HG03097 (cell line): ENCODE results near the gene CABP7.

Experiments
- ATAC-seq: cut with Tn5 transposase; IDR thresholded peaks from one replicate; pipeline ENCODE4 v1.9.1; 2021; ENCODE audit not compliant: unreplicated experiment, low FRiP score

Gene CABP7

DNA sequence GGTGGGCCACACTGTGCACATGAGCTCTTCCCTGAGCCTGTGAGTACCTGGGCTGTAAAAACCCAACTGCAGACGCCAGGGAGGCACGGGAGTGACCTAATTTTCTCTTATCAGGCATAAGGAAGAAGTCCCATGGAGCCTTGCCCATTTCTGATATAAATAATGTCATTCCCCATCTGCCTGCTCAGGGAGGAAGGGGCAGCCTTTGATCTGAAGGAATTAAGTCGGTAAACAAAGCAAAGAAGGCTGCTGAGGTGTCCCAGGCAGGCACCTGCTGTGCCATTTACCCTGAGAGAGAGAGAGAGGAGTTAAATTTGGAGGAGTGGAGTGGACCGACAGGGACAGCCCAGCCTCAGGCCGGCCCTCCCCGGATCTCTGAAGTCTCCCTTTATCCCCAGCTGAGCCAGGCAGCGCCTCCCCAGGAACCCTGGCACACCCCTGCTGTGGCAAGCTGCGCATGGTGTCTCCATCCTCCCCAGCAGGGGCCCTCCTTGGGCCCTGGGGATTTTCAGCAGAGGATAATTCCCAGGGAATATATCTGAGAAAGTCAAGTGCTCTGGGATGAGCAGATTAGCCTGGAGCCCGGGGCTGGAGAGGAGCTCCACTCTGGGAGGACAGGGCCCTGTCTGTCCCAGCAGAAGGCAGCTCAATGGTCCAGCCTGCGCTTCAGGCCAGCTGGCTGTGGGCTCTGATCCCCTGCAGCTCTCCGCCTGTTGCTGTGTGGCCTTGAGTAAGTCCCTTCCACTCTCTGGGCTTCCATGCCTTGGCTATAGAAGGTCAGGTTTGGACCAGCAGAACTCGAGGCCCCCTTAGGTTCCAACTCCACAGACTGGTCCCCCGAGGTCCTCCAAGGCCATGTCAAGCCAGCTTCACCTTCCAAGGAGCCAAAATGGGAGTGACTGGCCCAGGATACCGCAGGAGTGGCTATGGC is 17.5 kb upstream of the CABP7 start:
- no peak for ATAC-seq

- no peak for ATAC-seq
Observed at GRCh38 chr22:29702931-29703501, 16.8 kb upstream of the CABP7 start.

DNA sequence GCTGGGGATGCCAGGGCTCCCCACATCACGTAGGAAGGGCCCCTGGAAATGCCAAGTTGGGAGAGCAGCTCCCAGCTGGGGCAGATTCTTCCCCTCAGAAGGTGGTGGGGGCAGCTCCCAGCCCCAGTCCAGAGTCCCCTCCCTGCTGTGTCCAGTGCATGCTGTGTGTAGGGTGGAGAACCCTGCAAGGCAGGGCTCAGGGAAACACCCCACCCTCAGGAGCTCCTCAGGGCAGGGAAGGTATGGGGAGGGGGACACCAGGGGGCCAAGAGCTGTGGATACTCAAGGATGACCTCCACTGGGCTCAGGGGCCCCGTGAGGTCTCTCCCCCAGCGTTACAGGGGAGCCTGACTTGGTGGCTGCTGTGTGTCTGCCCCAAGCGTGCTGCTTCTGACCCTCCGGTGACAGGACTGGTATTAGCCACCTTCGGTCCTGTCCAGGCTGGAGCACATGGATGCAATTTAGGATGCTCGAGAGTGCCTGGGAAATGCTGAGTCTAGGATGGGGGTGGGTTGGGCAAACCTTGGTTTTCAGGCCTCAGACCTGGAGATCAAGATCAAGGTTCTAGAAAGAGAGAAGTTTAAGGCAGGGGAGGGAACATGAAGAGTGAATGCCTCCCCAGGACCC is 16.1 kb upstream of the CABP7 start:
- ATAC-seq, result no peak

DNA sequence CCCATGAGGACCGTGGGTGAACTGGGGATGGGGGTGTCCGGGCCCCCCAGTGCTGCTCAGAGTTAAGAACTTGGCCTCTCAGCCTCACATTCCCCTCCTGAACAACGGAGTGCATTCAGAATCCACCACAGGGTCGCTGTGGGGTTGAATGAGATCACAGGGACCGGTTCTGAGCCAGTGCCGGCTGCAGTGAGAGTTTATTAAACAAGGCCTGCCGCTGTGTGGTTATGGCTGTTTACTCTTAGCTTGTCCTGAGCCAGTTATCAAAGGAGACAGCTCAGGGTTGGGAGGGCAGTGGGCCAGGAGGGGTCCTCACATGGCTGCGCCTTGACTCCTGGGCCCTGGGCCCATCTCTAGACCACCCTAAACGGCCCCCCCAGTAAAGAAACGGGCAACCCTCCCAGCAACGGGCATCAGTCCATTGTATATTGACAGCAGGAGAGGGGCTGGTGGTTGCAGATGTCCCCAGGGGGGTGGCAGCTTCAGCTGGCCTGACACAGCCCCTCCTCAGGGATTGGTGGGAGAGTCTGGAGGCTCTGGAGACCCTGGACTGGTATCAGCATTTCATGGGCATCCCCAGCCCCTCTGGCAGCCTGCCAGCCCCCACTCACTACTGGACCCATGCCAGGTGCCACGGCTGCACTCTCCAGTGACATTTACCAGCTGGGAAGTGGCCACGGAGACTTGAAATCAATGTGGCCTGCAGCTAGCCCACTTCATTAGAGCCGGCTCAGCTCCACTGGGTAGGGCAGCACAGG is 15.1 kb upstream of the CABP7 start:
- ATAC-seq, result no peak

GRCh38 chr22:29705651-29706050 is 14.2 kb upstream of the CABP7 start:
- ATAC-seq, result no peak

- no peak for ATAC-seq
Observed at GRCh38 chr22:29706486-29706885, 13.3 kb upstream of the CABP7 start.

GRCh38 chr22:29707010-29707409 is 12.8 kb upstream of the CABP7 start:
- no peak for ATAC-seq

- ATAC-seq, result no peak
Observed at GRCh38 chr22:29707471-29707870, 12.3 kb upstream of the CABP7 start.

DNA sequence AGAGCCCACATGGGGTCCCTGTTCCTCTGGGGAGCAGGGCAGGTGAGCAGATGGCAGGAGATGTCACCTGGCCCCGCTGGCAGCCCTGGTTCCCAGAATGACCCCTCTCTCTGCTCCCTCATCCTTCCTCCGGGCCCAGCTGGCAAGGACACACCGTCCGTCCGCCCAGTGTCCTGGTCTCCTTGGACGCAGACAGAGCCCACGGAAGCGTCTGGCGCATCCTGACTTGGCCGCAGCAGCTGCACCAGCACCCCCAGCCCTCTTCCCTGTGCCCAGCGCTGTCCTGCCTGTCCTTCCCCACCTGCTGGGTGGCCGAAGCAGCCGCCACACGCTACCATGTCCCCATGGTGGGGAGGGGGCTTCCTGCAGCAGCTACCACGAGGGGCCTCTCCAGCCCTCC is 9.6 kb upstream of the CABP7 start:
- ATAC-seq, result no peak

DNA sequence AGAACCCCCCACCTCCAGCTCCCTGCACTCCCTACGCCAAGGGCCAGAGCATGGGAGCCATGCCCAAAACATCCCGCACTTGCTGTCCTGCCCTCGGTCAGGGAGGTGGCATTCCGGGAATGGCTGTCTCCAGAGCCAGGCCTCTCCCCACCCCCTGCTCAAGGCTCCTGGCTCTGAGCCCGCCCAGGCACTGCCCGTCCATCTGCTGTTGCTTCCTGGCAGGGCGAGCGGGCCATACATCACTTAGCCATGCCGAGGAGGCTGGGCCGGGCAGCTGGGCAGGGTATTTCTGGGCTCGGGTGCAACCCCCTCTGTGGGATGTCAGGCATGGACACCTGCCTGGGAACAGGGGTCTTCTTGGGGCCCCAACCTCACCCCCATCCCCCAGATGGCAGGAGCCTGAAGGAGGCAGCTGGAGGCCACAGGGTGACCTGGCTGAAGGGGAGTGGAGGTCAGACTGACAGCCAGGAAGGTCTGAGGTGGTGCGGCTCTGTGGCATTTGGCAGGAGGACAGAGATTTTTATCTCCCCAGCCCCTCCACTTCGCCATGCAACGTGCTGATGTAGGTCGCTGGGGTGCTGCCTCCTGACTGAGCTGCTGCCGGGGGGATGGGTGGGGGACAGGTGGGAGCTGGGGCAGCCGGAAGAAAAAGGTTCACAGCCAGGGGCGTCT is 8.7 kb upstream of the CABP7 start:
- ATAC-seq, result no peak

GRCh38 chr22:29712119-29712518 is 7.7 kb upstream of the CABP7 start:
- no peak for ATAC-seq

GRCh38 chr22:29713156-29713727 is 6.6 kb upstream of the CABP7 start:
- no peak for ATAC-seq

- ATAC-seq, result no peak
Observed at GRCh38 chr22:29715240-29715639, 4.6 kb upstream of the CABP7 start.

DNA sequence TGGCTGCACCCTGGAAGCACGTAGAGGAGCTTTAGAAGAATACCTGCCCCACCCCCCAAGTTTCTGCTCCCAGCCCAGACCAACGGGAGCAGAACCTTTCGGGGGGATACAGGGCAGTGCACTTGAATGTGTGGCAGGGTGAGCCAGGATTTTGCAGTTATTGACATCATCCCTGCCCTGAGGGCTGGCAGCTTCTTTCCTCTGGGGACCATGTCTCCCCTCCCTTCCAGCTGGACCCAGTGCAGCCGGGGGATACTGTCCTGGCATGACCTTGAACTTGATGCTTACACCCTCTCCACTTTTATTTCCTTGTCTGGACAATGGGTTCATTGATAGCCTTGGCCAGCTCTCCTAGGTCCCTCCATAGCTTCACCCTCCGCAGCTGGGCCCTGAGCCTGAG is 4.1 kb upstream of the CABP7 start:
- no peak for ATAC-seq

DNA sequence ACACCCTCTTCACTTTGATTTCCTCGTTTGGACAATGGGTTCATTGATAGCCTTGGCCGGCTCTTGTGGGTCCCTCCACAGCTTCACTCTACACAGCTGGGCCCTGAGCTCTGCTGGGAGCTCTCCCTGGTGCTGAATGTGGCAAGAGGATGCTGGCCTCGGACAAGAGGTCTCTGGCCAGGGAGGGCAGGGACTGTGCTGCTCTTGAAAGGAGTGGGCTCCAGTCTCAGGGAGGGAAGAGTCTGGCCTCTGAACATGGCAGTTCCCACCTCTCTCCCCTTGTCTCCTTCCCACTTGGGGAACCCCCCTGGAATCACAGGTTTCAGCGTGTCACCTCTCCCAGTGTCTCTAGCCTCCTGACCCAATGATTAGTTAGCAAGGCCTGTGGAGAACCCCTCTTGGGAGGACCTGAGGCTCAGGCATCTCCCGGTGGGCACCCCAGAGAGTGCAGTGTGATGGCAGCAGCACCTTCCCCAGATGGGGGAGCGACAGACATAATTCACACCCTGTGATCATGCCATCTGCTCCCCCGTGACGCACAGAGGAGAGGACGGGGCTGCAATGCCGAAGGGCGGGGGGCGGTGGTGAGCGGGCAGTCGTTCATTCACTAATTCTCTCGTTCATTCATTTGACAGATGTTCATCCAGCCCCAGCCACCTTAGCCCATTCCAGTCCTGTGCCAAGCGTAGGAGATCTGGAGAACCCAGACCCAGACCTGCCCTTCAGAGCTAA is 2.8 kb upstream of the CABP7 start:
- no peak for ATAC-seq

DNA sequence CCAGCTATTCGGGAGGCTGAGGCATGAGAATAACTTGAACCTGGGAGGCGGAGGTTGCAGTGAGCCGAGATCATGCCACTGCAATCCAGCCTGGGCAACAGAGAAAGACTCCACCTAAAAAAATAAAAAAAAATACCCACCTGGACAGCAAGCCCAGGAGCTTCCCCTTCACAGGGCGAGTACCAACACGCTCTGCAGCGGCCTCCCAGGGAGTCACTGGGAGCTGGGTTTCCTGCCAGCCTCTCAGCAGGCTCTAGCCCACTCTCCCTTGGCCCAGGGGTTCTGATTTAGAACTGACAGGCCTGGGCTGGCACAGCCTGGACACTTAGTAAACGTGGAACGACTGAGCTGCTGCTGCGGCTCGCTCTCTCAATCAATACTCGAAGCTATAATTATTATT is 2.0 kb upstream of the CABP7 start:
- no peak for ATAC-seq

- no peak for ATAC-seq
Observed at GRCh38 chr22:29718949-29719898, 579 bp upstream of the CABP7 start.

DNA sequence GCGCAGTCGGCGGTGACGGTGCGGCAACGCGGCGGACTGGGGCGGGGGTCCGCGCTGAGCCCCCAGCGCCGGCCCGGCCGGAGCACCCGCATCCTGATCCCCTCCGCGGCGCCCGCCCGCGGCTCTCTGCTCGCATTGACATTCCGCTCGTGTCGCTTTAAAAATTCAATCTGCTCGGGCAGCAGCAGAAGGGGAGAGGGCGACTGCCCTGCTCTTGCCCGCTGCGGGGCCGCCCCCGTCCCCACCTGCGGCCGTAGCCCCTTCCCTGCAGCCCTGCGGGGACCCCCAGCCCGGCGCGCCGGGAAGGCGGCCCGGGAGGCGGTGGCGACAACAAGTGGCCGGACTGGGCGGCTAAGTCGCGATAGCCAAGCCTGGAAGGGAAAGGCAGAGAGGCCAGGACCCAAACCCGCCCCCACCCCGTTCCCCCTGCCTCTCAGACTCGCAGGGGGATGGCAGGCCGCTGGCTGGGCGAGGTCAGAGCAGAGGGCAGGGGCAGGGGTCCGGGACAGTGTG is 1.1 kb downstream of the CABP7 start:
- no peak for ATAC-seq
